Stimulated activated naive CD4-positive, alpha-beta T cell treated with Interleukin-2 at 50 U/mL for 16 hours (primary cell): ENCODE data around the gene SLC9A9.

Experiments
- DNase-seq: peaks from one replicate; lab custom pipeline; 2025; lab: John Stamatoyannopoulos, UW

SLC9A9 gene

DNA sequence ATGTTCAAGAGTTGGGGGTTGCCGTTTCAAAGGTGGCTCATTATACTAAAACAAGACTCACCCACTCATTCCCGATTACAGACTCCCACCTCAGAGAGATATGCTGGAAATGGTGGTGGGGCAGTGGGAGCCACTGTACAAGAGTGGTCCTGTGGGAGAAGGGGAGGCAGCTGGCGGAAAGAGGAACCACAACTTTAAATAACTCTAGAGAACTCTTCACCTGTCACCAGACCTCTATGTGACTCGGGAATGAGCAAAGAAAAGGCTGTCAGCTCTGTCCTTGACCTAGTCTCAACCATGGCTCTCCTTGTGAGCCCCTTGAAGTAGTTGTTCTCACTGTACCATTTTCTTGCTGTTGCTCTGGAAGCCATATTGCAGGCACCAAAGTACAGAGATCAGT lies 434.9 kb downstream of the SLC9A9 start:
- DNase-seq = no peak

DNA sequence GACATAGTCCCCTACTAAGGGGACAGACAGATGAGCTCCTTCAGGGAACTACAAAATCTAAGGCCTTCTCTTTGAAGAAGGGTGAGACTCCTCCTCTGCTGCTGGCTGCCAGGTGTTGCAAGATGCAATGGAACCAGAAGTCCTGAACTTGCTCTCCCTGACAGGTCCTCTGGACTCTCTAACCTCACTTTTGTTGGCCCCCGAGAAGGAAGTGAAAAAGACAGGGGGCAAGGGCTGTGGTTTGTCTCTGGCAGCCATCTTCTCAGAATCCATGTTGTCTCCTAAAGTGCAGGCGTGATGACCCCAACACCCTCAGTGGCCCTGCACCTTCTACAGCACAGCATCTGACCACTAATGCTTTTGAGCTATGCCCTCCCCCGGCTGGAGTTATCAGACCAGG lies 436.2 kb downstream of the SLC9A9 start:
- no peak for DNase-seq

GRCh38 chr3:143410259-143410658 lies 438.0 kb downstream of the SLC9A9 start:
- DNase-seq = no peak

DNA sequence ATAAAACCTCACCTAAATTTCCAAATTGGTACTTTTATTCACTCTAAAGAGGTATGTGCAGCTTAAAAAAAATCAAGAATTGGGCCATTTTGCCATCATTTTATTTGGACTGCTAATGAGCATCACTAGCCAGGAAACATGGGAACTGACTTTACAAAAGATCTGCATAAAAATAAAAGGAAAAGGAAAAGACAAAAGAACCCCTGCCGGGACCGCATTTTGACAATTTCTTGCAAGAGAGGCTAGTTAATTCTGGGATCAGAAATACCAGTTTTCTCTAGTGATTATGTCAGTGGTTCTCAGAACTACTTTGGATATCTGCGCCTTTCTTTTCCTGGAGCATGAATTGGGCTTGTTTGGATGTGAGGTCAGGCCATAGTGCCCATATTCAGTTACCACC lies 439.5 kb downstream of the SLC9A9 start:
- no peak for DNase-seq

DNA sequence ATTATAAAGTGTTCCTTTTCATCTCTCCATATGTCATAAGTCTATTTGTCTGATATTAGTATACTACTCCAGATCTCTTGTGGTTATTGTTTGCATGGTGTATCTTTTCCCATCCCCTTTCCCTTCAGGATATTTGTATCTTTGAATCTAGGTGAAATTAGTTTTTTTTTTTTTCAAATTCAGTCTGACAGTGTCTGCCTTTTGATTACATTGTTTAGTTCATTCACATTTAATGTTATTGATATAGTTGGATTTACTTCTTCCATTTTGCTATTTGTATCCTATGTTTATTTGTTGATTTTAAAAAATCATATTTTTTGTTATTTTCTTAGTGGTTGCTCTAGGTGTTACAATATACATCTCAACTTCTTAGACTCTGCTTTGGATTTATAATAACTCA lies 445.7 kb downstream of the SLC9A9 start:
- no peak for DNase-seq

DNA sequence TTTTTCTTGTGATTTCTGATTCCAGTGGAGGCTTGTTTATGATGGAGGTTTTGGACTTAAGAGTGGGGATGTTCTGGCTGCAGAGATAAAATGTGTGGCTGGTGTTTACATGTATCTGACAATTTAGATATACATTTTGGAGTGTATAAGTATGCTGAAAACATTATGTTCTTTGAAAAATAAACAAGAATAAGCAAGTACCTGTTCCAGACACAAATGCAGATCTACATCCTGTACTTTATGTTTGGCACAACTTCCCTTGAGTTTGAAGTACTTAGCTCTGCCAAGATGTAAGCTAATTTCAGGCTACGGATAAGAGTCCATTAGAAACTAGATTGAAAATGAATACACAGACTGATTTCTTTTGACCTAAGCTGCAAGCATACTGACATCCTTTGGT lies 451.5 kb downstream of the SLC9A9 start:
- DNase-seq = no peak

DNA sequence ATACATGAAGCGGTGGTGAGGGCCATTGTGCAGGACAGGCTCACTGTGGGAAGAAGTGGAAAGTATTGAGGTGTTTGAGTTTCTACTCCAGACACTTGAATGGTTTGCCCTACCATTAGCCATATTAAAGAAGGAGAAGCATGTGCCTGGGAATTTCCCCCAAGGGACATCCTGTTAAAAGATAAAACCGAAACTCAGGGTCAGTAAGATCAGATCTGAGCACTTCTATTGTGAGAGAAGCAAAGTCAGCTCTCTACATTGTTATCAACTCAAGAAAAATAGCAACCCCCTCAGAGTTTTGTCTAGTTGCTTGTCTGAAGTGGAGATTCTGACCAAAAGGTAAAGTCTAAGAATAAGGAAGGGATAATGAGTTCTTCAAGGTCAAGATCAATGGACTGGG lies 458.9 kb downstream of the SLC9A9 start:
- no peak for DNase-seq

DNA sequence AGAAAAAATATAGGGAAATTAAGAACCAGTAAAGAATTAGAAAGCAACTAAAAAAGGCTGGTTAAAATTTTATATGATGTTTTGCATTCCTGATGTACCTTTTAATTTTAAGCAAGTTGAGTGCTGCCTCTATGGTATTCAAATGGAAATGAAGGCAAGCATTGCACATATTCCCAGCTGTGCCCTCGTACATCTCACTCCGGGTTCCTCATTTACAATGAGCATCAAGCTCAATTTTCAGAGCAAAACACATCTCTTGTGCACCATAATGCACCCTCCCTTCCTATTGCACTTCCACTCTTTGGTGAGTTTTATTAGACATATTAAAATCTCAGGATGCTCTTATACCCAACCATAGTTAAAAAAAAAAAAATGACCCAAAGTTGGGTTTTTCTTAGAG lies 460.8 kb downstream of the SLC9A9 start:
- DNase-seq = no peak

- no peak for DNase-seq
These were observed 464.2 kb downstream of the SLC9A9 start for GRCh38 chr3:143384076-143384475.

- DNase-seq = no peak
These were observed 464.8 kb downstream of the SLC9A9 start for GRCh38 chr3:143383421-143383820.

GRCh38 chr3:143382816-143383215 lies 465.5 kb downstream of the SLC9A9 start:
- DNase-seq = no peak

GRCh38 chr3:143380449-143380848 lies 467.8 kb downstream of the SLC9A9 start:
- no peak for DNase-seq

- no peak for DNase-seq
These were observed 472.6 kb downstream of the SLC9A9 start for GRCh38 chr3:143375698-143376097.

- no peak for DNase-seq
These were observed 481.1 kb downstream of the SLC9A9 start for GRCh38 chr3:143367171-143367570.

DNA sequence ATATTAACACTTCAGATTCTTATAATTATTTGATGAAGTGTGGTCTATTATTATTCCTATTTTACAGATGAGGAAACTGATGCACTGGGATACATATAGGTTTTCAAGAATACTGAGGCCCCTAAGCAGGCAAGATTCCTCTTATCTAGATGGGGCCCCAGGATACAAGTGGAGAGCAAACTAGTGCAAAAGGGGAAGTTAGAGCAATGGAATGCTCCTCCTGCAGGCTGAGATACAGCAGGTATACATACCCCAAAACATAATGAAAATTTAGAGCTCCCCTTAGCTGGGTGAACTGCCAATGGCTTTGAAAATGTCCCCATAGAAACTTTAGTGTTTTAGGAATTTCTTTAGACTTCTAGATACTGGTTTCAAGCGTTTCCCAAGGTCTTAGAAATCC lies 481.6 kb downstream of the SLC9A9 start:
- DNase-seq = no peak

DNA sequence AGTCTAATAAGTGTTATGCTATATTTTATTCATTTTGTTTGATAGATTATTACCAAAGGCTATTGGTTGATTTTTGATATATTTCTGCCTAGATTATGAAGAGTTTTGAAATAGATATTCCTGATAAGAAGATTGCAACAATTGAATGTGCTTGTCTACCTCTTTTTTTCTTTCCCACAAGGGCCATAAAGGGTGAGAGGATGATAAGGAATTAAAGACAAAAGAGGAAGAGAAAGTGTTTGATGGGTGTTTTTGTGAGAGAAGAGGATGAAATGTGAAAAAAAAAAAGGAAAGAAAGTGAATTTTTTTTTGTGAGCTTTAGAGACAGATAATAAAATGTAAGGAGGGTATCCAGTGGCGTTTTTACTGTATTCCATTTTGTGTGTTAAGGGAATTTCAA lies 484.3 kb downstream of the SLC9A9 start:
- DNase-seq = no peak

DNA sequence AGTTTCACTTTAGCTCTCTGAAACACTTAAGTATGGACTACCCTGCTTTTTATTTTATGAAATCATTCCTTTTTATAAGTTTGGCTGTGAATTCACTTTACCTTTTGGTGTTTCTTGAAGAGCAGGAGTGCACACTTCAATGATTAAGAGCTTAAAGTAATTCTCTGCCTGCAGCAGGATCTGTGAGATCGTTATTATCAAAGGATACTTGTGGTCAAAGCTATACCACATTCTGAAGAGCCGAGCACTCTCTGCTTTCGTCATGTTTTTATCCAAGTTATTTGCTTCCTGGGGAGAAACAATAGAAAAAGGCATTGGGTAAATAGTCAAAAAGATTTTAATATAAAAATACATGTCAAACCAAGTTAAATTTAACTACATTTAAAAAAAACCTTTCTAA lies 485.0 kb downstream of the SLC9A9 start:
- DNase-seq = no peak

DNA sequence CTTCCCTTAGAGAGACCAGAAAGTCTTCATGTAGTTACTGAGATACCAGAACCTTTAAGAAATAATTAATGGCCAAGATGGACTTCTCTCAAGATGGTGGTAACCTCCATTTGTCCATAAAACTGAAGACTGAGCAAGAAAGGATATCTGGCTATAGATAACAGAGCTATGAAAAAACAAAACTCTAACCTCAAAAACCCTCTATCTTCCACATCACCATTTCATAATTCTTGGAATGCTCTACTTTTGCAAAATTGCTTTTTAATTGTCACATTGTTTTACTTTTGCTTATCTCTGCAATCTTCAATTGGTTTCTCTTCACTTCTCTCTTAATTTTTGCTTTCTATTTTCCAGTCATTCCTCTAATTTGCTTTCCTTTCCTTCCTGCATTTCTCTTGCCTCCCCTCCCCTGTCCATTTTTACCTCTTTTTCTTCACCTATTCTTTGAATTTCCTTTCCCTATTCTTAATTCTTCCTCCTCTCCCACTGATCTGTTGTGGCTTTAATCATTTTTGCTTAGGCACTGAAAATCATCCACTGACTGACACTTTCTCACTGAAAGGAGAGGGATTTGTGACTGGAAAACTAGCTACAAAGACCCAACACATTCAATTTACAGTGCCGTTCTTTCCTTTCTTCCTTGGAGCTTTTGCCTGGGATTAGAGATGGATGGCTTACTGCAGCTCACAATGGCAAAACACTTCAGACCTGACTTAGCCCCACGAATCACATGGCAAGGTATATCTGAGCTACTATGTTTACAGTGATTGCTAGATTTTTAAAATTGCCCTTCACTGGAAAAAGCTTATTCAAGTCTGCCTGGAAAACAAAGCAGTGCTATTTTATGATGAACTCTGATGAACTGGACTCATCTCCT lies 485.9 kb downstream of the SLC9A9 start:
- no peak for DNase-seq

DNA sequence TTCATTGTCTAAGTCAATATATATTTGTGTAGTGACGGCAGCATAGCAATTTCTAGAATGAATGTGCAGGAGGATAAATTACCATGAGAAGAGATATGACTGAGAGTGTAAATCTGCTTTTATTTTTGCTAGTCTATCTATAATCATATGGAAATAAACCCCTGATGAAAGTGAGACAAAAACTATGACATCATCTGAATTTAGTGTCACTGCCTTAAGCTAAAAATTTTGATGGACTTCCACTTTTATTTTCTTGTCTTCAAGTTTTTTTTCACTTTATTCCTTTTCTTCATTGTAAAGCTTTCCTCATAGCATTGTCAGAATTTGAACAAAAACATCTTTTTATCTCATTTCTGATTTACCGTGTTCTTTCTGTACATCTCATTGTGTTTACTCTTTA lies 486.7 kb downstream of the SLC9A9 start:
- DNase-seq = no peak

DNA sequence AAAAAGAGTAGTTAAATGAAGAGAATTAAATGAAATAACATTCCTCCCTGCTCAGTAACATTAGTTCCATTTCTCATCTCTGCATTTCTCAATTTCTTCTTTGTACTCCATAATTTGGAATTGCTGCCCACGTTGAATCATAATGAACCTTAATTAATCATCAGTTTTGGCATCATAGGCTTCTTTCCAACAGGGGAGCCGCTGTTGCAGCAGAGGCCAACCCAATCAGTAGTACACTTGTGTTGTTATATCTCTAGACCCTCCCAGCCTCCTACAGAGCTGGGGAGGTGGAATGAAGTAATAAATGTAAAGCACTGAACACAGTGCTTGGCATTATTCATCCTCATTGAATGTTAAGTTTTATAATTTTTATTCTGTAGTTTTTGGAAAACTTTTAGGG lies 488.0 kb downstream of the SLC9A9 start:
- no peak for DNase-seq

DNA sequence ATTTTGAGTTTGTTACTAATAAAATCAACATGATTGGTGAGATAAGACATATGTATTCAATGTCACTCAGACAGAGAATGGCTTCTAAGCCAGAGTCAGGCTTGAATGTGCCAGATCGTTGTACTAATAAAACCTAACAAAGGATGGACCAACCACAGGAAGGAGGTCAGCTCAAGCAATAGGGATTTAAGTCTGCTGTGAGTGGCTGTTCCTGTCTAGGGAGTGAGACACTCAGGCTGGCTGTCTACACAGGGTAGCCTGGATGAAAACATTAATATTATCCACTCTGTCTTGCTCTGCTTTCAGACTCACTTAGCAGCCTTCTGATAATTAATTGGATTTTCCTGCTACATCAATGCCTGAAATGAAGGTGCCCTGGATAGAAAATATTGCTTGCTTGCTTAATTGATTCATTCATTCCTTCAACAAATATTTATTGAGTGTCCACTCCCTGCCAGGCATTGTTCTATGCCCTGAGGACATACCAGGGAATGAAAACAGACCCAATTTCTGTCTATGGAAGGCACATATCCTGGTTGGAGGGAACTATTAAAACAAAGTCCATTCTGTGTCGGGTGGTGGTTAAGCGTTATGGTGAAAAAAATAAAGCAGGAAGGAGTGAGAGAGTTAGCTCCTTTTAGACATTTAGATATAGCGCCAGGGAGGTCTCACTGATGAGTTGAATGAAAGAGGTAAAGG lies 489.3 kb downstream of the SLC9A9 start:
- DNase-seq = no peak

DNA sequence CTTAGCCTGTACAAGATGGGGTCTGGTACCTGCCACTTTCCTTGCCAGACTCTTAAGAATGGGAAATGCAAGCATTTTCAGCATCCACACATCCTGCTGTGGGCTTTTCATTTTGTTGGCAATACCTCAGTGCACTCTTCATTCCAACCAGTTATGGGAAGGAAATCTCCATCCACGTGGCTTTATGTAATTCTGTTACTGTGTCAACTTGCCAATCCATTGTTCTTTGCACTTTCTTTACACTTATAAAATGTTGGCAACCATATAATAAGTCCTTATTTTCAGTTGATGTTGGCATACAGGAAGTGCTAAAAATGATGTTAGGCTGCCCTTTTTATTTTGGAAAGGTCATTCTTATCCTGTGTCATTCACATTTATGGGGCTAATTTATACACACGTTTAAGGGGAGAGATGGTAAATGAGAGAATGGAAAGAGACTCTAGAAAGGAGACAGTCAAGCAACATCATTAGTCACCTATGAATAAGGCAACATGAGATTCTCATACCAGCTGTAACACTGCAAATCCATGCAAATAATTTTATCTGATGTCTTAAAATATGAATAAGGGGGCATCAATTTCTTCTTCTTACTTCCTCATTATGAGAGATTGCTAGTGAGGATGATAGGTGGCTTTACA lies 490.0 kb downstream of the SLC9A9 start:
- DNase-seq = no peak

- no peak for DNase-seq
These were observed 490.6 kb downstream of the SLC9A9 start for GRCh38 chr3:143357700-143358099.
